C1 segment of cervical spinal cord (tissue), 14 donors: ENCODE data around the gene RPP25.
A peak's percentile ranks its signal among the peaks of the same experiment; 100 is the strongest.
"Not testable (repeated sequence)": the region's sequence is repeated elsewhere in the genome, so short reads cannot be mapped to it uniquely, and the experiment has no call there.

Source experiments
- DNase-seq, 14 donors: peaks; one replicate each; lab custom pipeline; 2025; lab: John Stamatoyannopoulos, UW

Gene RPP25

DNA sequence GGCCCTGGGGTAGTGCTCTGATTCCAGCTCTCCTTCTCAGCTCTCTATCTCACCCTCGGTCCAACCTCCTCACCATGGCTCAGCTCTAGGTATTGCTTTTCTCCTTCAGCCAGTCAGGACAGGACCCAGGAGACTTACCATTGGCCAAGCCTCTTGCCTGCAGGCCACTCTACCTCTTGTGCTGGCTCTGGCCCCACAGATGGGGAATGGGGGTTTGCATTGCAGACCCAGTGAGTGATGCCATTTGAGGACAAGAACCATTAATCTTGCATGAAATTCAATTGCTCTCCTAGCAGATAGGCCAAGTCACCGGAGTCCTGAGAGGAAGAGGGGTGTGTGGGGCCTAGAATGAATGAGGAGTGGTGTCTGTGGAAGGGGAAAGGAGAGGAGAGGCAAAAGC, 6.1 kb upstream of the RPP25 start:
- no peak for DNase-seq

- DNase-seq, result no peak
Measured at GRCh38 chr15:74962219-74962618, 5.6 kb upstream of the RPP25 start.

DNA sequence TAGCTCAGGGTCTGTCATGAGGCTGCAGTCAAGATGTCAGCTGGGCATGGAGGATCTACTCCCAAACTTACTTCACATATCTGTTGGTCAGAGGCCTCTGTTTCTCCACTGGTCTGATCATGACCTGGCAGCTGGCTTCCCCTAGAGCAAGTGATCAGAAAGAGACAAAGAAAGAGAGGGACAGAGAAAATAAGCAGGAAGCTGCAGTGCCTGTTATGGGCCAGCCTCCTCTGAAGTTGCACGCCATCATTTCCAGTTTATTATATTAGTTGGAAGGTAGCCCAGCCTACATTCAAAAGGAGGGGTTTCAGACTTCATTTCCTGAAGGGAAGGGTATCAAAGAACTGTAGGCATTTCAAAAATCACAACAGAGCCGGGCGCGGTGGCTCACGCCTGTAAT, 5.0 kb upstream of the RPP25 start:
- no peak for DNase-seq

- no peak for DNase-seq
Measured at GRCh38 chr15:74960995-74961588, 4.5 kb upstream of the RPP25 start.

- no peak for DNase-seq
Measured at GRCh38 chr15:74960286-74960685, 3.7 kb upstream of the RPP25 start.

- no peak for DNase-seq
Measured at GRCh38 chr15:74959586-74959939, 3.0 kb upstream of the RPP25 start.

DNA sequence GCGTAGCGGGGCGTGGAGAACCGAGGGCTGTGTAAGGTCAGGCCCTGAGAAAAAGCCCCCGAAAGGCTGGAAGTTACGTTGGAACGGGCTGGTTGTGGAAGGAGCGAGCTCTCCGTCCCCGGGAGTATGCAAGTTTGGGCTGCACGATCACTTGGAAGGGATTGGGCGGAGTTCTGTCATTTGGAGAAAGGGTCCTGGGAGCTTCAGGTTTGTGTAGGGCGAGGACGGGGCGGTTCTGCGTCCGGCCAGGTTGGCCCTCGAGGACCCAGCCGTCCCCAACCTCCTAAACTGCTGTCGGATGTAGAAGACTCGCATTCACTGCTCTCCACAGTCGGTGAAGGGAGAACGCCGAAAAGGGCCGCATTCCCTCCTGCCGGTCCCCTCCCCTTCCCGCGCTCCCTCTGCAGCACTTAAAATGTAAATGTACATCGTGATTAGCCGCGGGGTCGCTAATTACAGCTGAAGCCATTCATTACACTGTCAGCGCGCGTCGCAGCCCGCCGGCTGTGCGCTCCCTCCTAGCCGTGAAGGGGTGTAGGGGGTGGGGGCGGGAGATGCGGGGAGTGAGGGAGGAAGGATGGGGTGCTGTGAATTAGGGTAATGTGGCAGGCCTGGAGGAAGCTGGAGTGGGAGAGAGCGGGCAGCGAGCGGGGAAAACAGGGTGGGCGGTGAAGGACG, 2.5 kb upstream of the RPP25 start:
- DNase-seq, result no peak

DNA sequence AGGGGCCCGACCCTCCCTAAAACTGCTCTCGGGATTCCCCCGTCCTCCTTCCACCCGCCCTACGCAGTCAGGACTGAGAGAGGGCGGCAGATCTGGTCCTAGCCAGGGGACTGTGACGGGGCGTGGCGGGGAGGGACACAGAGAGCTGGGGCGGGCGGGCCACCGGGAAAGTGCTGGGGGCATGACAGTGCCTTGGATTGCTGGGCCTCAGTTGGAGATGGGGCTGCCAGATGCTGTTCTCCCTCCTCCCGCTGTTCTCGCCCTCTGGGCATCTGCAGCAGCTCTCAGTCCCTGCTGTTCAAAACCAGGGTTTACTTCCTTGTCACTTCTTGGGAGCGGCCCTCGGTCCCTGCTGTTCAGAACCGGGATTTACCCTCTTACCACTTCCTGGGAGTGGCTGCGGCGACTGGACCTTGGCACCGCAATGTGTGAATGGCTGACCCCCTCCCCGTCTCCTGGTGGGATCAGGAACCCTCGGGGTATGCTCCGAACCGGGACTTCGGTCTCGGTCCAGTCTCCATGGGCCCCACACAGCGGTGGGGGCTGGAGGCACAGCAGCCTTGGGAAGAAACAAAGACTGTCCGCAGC, 1.8 kb upstream of the RPP25 start:
- DNase-seq, result peak in 3 of 14 donors; percentile 23 to 44 (median 29)

DNA sequence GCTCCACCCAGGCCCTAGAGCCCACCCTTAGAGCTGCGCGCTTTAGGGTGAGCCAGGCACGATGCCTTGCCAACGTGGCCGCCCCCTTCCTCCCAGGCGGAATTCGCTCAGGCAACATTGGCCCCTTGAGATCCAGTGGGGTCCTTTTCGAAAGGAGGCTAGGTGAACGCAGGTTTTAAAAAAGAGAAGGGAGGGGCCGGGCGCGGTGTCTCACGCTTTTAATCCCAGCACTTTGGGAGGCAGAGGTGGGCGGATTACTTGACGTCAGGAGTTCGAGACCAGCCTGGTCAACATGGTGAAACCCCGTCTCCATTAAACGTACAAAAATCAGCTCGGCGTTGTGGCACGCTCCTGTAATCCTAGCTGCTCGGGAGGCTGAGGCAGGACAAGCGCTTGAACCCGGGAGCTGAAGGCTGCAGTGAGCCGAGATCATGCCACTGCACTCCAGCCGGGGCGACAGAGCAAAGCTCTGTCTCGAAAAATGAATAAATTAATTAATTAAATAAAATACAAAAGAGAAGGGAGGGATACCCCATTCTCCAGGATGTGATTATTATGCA, 984 bp upstream of the RPP25 start:
- DNase-seq, result no peak

- DNase-seq, result peak in 12 of 14 donors; percentile 13 to 69 (median 42)
Measured at GRCh38 chr15:74955796-74956647, 550 bp downstream of the RPP25 start.

GRCh38 chr15:74955017-74955416, 1.6 kb downstream of the RPP25 start:
- no peak for DNase-seq

DNA sequence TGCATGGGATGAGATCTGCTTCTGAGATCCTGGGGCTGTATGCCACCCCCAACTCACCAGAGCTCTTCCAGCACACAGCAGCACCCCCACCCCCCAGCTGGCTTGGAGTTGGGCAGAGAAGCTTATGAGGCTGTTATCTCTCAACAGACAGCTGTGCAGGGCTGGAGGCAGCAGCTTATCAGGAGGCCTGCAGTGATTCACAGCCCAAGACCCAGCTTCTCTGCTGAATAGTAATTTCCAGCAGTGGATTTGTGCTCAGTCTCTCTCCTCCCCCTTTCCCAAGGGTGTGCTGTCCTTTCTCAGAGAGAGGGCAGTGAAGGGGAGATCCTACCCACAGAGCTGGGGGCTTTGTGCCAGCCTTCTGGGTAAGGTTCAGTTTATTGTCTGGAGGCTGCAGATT, 2.1 kb downstream of the RPP25 start:
- DNase-seq, result no peak

- DNase-seq, result no peak
Measured at GRCh38 chr15:74951006-74951405, 5.6 kb downstream of the RPP25 start.

DNA sequence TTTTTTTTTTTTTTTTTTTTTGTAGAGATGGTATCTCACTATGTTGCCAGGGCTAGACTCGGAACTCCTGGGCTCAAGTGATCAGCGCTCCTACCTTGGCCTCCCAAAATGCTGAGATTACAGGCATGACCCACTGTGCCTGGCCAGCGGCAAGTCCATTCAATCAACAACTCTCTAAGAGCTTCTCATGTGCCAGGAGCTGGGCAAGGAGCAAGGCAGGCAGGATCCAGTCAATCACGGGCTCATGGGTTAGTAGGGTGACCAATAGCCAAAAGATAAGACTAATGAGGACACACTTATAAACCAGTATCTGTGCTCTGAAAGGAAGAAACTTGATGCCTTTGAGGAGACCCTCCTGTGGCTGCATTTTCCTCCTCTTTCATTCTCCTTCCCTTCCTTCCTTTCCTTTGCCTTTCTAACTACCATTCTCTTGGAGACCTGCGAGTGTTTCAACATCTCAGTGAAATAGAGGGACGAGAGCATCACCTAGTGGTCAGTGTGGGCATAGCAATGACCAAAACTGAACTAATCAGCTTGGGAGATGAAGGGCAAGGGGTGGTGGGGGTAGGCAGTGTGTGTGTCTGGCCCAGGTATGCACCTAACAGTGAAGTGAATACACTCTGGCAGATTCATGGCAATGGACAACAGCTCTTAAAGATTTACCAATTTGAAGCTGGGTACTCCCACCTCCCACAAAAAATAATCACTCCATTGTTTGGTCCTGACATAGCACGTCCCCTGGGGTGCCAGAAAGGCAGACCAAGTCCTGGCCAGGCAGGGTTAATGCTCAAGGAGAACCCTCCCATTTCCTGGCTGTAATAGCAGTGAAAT, 6.3 kb downstream of the RPP25 start:
- peak in 12 of 14 donors; percentile 13 to 69 (median 42) for DNase-seq

DNA sequence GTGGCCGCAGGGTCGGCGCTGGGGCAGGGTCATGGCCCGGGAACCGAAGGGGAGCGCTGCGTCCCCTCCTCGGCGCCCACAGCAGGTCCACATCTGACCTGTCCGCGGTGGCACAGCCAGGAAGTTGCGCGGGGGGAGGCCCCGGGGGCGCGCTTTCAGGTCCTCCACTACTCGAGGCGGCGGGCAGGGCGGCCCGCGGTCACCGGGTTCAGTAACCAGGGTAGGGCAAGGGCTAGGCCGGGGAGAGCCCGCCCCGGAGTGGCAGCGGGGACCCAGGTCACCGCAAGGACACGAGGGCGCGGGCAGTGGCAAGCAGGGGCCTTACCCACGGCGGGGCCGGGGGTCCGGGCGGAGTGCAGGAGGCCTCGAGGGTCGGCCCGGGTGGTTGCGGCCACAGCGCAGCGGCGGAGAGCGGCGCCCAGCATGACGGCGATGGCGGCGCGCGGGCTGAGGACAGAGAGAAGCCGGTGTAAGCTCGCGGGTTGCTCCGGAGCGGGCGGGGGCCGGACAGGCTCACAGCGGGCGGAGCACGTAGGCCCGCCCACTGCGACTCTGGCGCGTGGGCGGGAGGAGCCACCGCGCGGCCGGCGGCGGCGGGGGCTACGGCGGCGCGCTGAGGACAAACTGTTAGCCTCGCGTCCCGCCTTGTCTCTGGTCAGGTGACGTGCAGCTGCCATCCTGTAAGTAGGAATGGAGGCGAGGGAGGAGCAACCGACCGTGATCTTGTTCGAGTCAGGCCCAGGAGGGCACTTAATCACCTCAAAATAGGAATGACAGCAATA, 18.8 kb downstream of the RPP25 start, which contains the start of gene COX5A:
Gene COX5A (minus strand): TSS at position 484 of the 782 bp plus-strand sequence. CDS start 59 bp downstream, at position 425.
- DNase-seq, result peak; percentile 76 to 96 (median 90)

DNA sequence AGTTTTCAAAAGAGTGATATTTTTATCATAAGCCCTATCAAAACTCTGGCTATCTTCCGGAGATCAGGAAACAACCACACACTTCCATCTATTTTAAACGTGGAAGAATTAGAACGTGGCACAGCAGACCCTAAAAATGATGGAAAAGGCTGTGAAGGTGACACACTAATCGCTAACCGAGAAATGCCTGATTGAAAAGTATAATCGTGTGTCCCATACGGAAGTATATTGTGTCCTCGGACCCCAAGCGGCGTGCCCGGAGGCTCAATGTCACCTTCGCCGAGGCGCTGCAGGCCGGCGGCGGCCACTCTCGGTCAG, 19.3 kb downstream of the RPP25 start:
- DNase-seq, result no peak

- DNase-seq, result not testable (repeated sequence)
Measured at GRCh38 chr15:74935193-74935592, 21.4 kb downstream of the RPP25 start.

DNA sequence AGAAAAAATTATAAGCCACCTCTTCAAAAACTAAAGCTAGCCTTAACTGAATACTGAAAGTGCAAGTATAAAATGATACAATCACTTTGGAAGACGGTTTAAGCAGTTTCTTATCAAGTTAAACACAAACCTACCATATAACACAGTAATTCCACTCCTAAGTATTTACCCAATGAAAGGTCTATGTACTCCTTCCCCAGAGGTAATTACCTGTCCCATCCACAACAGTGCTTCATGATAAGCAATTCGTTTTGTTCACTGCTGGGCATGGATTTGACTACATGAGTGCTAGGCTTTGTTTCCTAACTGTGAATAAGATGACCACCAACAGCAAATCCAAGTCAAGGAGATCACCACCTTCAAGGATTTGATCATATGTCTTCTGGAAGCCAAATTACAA, 23.0 kb downstream of the RPP25 start:
- DNase-seq, result no peak

- no peak for DNase-seq
Measured at GRCh38 chr15:74928771-74929198, 27.8 kb downstream of the RPP25 start.

- DNase-seq, result no peak
Measured at GRCh38 chr15:74924525-74924924, 32.0 kb downstream of the RPP25 start.
